ENCODE data around the gene KCTD11. TPM values are rescaled to one million over a fixed set of nuclear protein-coding genes. Genes with fewer than 3 reads are reported as not detected.

The KCTD11 gene
- 1 to 10 TPM; 2.2 to 4.4 (median 2.9) TPM for total RNA-seq
- long read RNA-seq = 0 reads

GRCh38 chr17:7351665-7352502 lies at the start of gene KCTD11:
TSS of gene KCTD11 (plus strand) at chr17:7352162.
- no CpG with 5 or more reads among the region's 91 CpGs for WGBS (ENCODE audit: insufficient coverage, low coverage, low lambda C conversion rate, missing lambda C conversion rate)
- intact Hi-C loops (cut with DNase I) = loop anchor here in 1 of 2 donors (10.0 kb wide), 1 partner anchor 163 kb away; no protein-coding TSS in a partner anchor
- peaks cover 0 to 26% (median 7%) of the 10 kb centered on the region in 4 donors for H3K4me1 ChIP-seq
- ATAC-seq (peak; percentile 70 to 84 (median 76)), DNase-seq (peak; percentile 92 to 93 (median 92))
- peak within 1 kb of the TSS; percentile 93 to 98 (median 97) for H3K27ac ChIP-seq
- H3K27me3 ChIP-seq = no peaks in the 10 kb centered on the region
- H3K9me3 ChIP-seq = no peaks in the 10 kb centered on the region
- peak within 1 kb of the TSS; percentile 71 to 96 (median 86) for H3K4me3 ChIP-seq
- H3K36me3 ChIP-seq = no peaks in the 10 kb centered on the region
- TF ChIP-seq POLR2A (IDR thresholded peaks at IDR 0.05) = peak; percentile 73
- TF ChIP-seq, protein P1, sequence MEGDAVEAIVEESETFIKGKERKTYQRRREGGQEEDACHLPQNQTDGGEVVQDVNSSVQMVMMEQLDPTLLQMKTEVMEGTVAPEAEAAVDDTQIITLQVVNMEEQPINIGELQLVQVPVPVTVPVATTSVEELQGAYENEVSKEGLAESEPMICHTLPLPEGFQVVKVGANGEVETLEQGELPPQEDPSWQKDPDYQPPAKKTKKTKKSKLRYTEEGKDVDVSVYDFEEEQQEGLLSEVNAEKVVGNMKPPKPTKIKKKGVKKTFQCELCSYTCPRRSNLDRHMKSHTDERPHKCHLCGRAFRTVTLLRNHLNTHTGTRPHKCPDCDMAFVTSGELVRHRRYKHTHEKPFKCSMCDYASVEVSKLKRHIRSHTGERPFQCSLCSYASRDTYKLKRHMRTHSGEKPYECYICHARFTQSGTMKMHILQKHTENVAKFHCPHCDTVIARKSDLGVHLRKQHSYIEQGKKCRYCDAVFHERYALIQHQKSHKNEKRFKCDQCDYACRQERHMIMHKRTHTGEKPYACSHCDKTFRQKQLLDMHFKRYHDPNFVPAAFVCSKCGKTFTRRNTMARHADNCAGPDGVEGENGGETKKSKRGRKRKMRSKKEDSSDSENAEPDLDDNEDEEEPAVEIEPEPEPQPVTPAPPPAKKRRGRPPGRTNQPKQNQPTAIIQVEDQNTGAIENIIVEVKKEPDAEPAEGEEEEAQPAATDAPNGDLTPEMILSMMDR (IDR thresholded peaks at IDR 0.05) = peak in 3 of 4 donors; percentile 31 to 35 (median 32)

DNA sequence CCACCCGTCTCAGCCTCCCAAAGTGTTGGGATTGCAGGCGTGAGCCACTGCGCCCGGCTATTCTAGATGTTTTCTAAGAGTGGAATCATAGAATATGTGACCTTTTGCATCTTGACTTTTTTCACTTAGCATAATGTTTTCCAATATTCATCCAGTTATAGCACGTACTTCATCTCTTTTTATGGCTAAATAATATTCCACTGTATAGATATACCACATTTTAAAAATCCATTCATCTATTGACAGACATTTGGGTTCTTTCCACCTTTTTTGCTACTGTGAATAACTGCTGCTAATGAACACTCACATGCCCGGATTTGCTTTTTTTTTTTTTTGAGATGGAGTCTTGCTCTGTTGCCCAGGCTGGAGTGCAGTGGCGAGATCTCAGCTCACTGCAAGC lies 47.8 kb upstream of the KCTD11 start:
- DNase-seq (no peak), ATAC-seq (no peak)
- intact Hi-C loops (cut with DNase I) = no loop called here
- 95% methylated on average over 5 of the region's 7 CpGs for WGBS (ENCODE audit: insufficient coverage, low coverage, low lambda C conversion rate, missing lambda C conversion rate)
- Histone ChIP-seq H3K27ac (no peak overlapping the region), H3K9me3 (no peaks in the 10 kb centered on the region), H3K4me3 (no peak overlapping the region), H3K36me3 (no peaks in the 10 kb centered on the region), H3K4me1 (peaks cover 0 to 5% (median 1%) of the 10 kb centered on the region in 4 donors), H3K27me3 (no peaks in the 10 kb centered on the region)
- TF ChIP-seq POLR2A (IDR thresholded peaks at IDR 0.05) = no peak
- TF ChIP-seq, protein P1 (IDR thresholded peaks at IDR 0.05) = no peak

DNA sequence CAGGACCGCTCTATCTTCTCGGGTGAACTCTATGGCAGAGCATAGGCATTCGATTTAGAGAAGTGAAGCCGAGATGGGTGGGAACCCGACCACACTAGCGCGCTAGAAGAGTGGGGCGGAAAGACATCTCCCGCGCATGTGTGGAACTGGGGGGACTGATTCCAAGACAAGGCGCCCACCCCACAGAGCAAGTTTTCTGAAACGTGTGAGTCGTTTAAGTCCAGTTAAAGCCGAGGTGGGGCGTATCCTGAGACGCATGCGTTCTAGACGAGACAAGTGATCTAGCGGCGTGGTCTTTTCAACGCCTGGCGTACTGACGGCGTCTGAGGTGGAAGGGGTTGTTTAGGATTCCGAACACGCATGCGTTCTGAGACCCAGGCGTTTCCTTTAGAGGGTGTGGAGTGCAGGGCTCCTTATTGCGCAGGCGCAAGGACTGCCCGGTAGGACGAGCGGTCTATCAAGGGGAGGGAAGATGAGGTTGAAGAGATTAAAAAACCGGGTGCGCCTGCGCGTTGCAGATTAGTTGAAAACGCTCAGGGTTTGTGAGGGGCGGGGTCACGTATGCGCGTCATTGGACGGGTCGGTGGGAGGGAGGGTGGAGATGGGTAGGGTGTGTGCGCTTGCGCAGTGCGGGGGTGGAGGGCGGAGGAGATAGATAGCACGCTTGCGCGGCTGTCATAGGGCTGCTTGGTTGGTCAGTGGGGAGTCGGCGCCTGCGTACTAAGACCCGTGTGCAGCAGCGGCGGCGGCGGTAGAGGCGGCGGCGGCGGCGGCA lies 44.9 kb upstream of the KCTD11 start, which contains the start of gene EIF5A:
Gene EIF5A, plus strand, starts transcription at position 718 of the 775 bp plus-strand sequence. CDS start 2,008 bp downstream, outside the sequence.
- no peaks in the 10 kb centered on the region for H3K27me3 ChIP-seq
- ATAC-seq = peak; percentile 88 to 91 (median 89)
- H3K27ac ChIP-seq = peak within 1 kb of the TSS; percentile 77 to 93 (median 85)
- peak within 1 kb of the TSS; percentile 97 to 98 (median 97) for H3K4me3 ChIP-seq
- DNase-seq = peak; percentile 100
- WGBS (ENCODE audit: insufficient coverage, low coverage, low lambda C conversion rate, missing lambda C conversion rate) = under 1% methylated on average over 47 of the region's 64 CpGs
- TF ChIP-seq, protein P1 (IDR thresholded peaks at IDR 0.05) = no peak
- peak; percentile 89 for TF ChIP-seq POLR2A (IDR thresholded peaks at IDR 0.05)
- H3K4me1 ChIP-seq = peaks cover 0 to 14% (median 7%) of the 10 kb centered on the region in 4 donors
- intact Hi-C loops (cut with DNase I) = no loop called here
- peaks cover 11 to 27% (median 20%) of the 10 kb centered on the region in 4 donors for H3K36me3 ChIP-seq
- no peaks in the 10 kb centered on the region for H3K9me3 ChIP-seq
